GM12872 (cell line): ENCODE measurements around the gene SELENOV.
A peak's percentile ranks its signal among the peaks of the same experiment; 100 is the strongest.

ENCODE experiments used
- CTCF ChIP-seq: IDR thresholded peaks from 3 replicates; pipeline ENCODE4 v1.5.1; 2011; ENCODE audit warnings: low read depth, mild to moderate bottlenecking, low read length, moderate library complexity; ENCODE audit not compliant: insufficient read depth

The SELENOV gene

GRCh38 chr19:39525205-39525604 lies 10.3 kb downstream of the SELENOV start:
- TF ChIP-seq CTCF, result no peak

GRCh38 chr19:39531834-39532232 lies 16.9 kb downstream of the SELENOV start:
- TF ChIP-seq CTCF, result no peak

GRCh38 chr19:39532233-39533002 lies 17.5 kb downstream of the SELENOV start, which contains the start of gene EID2B:
Gene EID2B, minus strand, starts transcription at chr19:39532852. Its CDS starts 50 bp downstream, at chr19:39532802.
- TF ChIP-seq CTCF, result peak; percentile 100

- TF ChIP-seq CTCF, result no peak
These were observed 18.1 kb downstream of the SELENOV start for GRCh38 chr19:39533003-39533512.

GRCh38 chr19:39533791-39534190 lies 18.9 kb downstream of the SELENOV start:
- TF ChIP-seq CTCF, result no peak

- TF ChIP-seq CTCF, result no peak
These were observed 24.2 kb downstream of the SELENOV start for GRCh38 chr19:39539165-39539517.

- peak; percentile 88 for TF ChIP-seq CTCF
These were observed 24.8 kb downstream of the SELENOV start, which contains the start of gene EID2 for GRCh38 chr19:39539518-39540332. Gene EID2, minus strand, starts transcription at chr19:39540161. Its CDS starts 82 bp downstream, at chr19:39540079.
